Ascending aorta (tissue), 2 donors: ENCODE data around the gene SLC25A34. TPM values are rescaled to one million over a fixed set of nuclear protein-coding genes. Genes with fewer than 3 reads are reported as not detected.
A peak's percentile ranks its signal among the peaks of the same experiment; 100 is the strongest.

Experiments
- DNase-seq, 2 donors: peaks; one replicate each; pipeline ENCODE4 v3.0.0-alpha.2; 2019; ENCODE audit warnings: low spot score in 2 of 2
- H3K27ac ChIP-seq, 2 donors: fragments of 200-600 bp; sonication (generic); one replicate each; pipeline ENCODE4 v1.5.1; 2016 to 2017; ENCODE audit warnings: mild to moderate bottlenecking in 1 of 2
- H3K27me3 ChIP-seq: fragments of 200-600 bp; sonication (generic); one replicate; pipeline ENCODE4 v1.5.1; 2017
- H3K36me3 ChIP-seq, 2 donors: fragments of 200-600 bp; sonication (generic); one replicate each; pipeline ENCODE4 v1.5.1; 2016
- H3K4me1 ChIP-seq, 2 donors: fragments of 200-600 bp; sonication (generic); one replicate each; pipeline ENCODE4 v1.5.1; 2016 to 2017; ENCODE audit warnings: mild to moderate bottlenecking in 1 of 2
- H3K4me3 ChIP-seq, 2 donors: fragments of 200-600 bp; sonication (generic); one replicate each; pipeline ENCODE4 v1.5.1; 2016 to 2017; ENCODE audit warnings: mild to moderate bottlenecking in 1 of 2
- H3K9me3 ChIP-seq, 2 donors: fragments of 200-600 bp; sonication (generic); one replicate each; pipeline ENCODE4 v1.5.1; 2016
- intact Hi-C: fragments of 100-400 bp; cut with DNase I; formaldehyde crosslinking; loops from one replicate; pipeline ENCODE4 v1.15.1; 2023
- total RNA-seq: library from RNA; depleted of rRNA; stranded (reverse); fragments of >200 nt; gene quantifications from one replicate; pipeline ENCODE4 v1.1.0, GENCODE V29; 2016
- TF ChIP-seq, protein P1 (sequence below), 3 experiments: fragments of 200-600 bp in 2 of 3; fragments of 450-650 bp in 1 of 3; sonication (generic) in 2 of 3; IDR thresholded peaks; one replicate each; pipeline ENCODE4 v1.5.1; 2016 to 2019; ENCODE audit warnings: antibody characterized with exemption in 3 of 3, mild to moderate bottlenecking in 1 of 3, moderate library complexity in 1 of 3

Gene SLC25A34
- total RNA-seq, 1 donor from 2014 or later, result 5.7 TPM

DNA sequence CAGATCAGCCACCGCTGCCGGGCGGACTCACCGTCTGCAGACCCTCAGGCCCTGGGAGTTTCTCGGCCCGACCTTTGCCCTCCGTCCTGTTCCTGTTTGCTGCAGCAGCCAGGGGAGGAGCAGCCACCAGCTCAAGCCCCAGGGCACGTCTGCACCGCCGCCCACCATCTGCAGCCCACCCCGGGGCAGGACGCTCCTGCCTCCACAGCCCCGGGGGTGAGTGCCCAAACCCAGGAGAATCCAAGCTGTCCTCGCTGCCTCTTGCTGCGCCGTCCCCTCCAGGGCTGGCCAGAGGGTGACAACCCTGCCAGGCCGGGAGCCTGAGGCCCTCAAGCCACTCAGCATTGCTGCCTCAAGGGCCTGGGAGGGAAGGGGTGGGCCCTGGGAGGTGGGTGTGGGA is 1.2 kb upstream of the SLC25A34 start:
- intact Hi-C loops, result loop anchor here (5.0 kb wide), 1 partner anchor 53 kb away; the partner anchor contains the start of gene PLEKHM2
- H3K4me1 ChIP-seq, result peaks cover 16 to 25% of the 10 kb centered on the region in 2 donors
- peaks cover 44 to 62% of the 10 kb centered on the region in 2 donors for H3K36me3 ChIP-seq
- no peaks in the 10 kb centered on the region for H3K9me3 ChIP-seq
- no peak for DNase-seq
- H3K27me3 ChIP-seq, result no peaks in the 10 kb centered on the region
- peak overlapping the region; percentile 62 to 81 for H3K27ac ChIP-seq
- no peak overlapping the region for H3K4me3 ChIP-seq
- TF ChIP-seq, protein P1, sequence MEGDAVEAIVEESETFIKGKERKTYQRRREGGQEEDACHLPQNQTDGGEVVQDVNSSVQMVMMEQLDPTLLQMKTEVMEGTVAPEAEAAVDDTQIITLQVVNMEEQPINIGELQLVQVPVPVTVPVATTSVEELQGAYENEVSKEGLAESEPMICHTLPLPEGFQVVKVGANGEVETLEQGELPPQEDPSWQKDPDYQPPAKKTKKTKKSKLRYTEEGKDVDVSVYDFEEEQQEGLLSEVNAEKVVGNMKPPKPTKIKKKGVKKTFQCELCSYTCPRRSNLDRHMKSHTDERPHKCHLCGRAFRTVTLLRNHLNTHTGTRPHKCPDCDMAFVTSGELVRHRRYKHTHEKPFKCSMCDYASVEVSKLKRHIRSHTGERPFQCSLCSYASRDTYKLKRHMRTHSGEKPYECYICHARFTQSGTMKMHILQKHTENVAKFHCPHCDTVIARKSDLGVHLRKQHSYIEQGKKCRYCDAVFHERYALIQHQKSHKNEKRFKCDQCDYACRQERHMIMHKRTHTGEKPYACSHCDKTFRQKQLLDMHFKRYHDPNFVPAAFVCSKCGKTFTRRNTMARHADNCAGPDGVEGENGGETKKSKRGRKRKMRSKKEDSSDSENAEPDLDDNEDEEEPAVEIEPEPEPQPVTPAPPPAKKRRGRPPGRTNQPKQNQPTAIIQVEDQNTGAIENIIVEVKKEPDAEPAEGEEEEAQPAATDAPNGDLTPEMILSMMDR (IDR thresholded peaks at IDR 0.05), result no peak

DNA sequence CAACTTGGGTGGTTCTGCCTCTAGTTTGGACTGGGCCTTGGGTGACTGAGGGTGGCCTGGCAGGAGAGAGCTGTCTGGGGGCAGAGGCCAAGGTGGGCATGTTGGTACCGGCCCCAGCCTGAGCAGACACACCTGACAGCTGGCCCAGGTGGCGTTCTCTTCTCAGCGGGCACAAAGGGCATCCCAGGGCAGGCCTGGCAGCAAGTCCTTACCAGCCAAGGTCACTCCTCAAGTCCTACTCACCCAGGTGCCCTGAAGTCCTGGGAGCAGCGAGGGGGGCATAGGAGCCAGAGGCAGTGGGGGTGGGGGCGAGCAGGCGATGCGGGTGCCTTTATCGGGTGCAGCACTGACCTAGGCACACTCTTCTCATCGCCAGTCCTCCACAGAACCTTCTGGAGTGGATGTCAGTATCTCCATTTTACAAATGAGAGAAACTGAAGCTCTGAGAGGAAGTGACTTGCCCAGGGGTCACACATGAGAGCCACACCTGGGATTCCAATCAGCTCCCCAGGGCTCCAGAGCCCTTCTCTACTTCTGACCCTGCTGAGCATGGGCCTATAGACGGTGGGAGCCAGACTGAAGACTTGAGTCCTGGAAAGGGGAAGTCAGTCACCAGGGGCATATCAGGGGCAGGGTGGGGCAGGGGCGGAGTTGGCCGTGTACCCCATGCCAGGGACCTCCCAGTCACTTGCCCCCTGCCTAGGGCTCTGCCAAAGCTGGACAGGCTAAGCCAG is 587 bp upstream of the SLC25A34 start:
- intact Hi-C loops, result loop anchor here (5.0 kb wide), 1 partner anchor 53 kb away; the partner anchor contains the start of gene PLEKHM2
- peak overlapping the region; percentile 62 to 81 for H3K27ac ChIP-seq
- H3K4me1 ChIP-seq, result peaks cover 16 to 25% of the 10 kb centered on the region in 2 donors
- no peaks in the 10 kb centered on the region for H3K9me3 ChIP-seq
- TF ChIP-seq, protein P1 (IDR thresholded peaks at IDR 0.05), result no peak
- no peaks in the 10 kb centered on the region for H3K27me3 ChIP-seq
- DNase-seq, result no peak
- peaks cover 39 to 56% of the 10 kb centered on the region in 2 donors for H3K36me3 ChIP-seq
- peak overlapping the region in 1 of 2 donors; percentile 20 for H3K4me3 ChIP-seq

DNA sequence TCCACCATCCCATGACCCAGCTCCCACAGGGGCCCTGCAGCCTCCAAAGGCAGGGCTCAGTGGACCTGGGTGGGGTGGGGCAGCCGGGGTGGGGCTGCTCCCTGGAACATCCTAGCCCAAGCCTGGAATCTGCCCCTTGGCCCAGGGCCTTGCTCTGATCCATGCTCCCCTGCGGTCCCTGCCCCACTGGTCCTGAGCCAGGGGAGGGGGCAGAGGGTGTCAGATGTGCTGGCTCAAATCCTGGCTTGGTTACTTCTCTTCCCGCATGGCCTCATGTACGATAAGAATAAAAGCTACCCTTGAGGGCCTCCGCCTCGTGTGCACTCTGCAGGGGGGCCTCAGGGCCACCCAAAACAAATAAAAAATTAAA is 819 bp downstream of the SLC25A34 start:
- TF ChIP-seq, protein P1 (IDR thresholded peaks at IDR 0.05), result no peak
- H3K27me3 ChIP-seq, result no peaks in the 10 kb centered on the region

DNA sequence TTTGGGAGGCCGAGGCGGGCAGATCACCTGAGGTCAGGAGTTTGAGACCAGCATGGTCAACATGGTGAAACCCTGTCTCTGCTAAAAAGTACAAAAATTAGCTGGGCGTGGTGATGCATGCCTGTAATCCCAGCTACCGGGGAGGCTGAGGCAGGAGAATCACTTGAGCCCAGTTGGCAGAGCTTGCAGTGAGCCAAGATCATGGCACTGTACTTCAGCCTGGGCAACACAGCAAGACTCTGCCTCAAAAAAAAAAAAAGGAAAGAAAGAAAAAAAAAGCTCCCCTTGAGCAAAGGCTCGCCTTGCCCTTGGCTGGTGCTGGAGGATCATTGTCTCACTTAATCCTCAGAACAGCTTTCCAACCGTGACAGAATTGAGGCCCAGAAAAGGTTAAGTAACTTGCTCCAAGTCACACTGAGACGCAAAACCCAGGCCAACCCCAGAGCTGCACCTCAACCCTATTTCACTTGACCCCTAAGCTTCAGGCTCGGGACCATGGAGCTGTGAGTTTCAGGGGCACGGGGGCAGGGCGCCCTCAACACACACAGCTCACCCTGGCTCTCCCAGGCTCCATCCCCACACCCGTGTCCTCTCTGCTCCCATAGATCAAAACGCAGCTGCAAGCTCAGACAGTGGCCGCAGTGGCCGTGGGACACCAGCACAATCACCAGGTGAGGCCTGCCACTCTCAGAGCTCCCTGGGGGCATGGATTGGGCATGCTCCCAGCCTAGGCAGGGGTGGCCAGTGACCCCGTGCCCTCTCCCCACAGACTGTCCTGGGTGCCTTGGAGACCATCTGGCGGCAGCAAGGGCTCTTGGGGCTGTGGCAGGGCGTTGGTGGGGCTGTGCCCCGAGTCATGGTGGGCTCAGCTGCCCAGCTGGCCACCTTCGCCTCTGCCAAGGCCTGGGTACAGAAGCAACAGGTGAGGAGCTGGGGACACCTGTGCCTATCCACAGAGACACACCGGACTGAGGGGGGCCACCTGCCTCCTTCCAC is 1.6 kb downstream of the SLC25A34 start:
- Histone ChIP-seq H3K36me3 (peaks cover 17 to 35% of the 10 kb centered on the region in 2 donors), H3K4me3 (no peak overlapping the region), H3K4me1 (peaks cover 18 to 40% of the 10 kb centered on the region in 2 donors), H3K27ac (peak overlapping the region; percentile 62 to 81), H3K27me3 (no peaks in the 10 kb centered on the region), H3K9me3 (no peaks in the 10 kb centered on the region)
- TF ChIP-seq, protein P1 (IDR thresholded peaks at IDR 0.05), result no peak
- no peak for DNase-seq
- intact Hi-C loops, result loop anchor here (5.0 kb wide), 1 partner anchor 55 kb away; the partner anchor contains the start of gene PLEKHM2

More for the DNA sequence above, 819 bp downstream of the SLC25A34 start:
- peaks cover 18 to 34% of the 10 kb centered on the region in 2 donors for H3K4me1 ChIP-seq
- H3K4me3 ChIP-seq, result no peak overlapping the region
- DNase-seq, result no peak
- intact Hi-C loops, result loop anchor here (5.0 kb wide), 1 partner anchor 55 kb away; the partner anchor contains the start of gene PLEKHM2
- H3K9me3 ChIP-seq, result no peaks in the 10 kb centered on the region
- H3K36me3 ChIP-seq, result peaks cover 24 to 42% of the 10 kb centered on the region in 2 donors
- peak overlapping the region; percentile 62 to 81 for H3K27ac ChIP-seq

DNA sequence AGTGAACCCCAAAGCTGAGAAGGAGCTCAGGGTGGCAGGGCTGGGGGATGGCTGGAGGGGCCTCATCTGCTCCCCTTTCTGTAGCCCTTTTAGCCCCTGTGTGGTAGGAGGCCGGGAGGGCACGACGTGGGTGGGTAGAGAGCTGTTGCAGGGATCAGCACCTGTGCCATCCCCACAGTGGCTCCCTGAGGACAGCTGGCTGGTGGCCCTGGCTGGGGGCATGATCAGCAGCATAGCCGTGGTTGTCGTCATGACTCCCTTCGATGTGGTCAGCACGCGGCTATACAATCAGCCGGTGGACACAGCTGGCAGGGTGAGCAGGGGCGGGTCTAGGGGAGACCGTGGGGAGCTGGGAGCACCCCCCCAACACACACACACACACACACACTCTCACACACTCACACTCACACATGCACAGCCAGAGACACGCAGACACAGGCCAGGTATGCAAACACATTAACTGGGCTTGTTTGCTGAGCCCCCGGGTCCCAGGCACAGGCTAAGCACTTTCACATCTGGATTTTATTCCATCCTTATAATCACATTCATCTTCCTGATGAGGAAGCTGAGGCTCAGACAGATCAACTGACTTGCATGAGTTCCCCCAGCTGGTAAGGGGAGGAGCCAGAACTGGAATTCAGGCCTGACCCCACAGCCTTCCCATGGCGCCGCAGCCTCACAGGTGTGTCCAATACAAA is 2.5 kb downstream of the SLC25A34 start:
- Histone ChIP-seq H3K4me3 (no peak overlapping the region), H3K27me3 (no peaks in the 10 kb centered on the region), H3K27ac (peak overlapping the region; percentile 26 to 42), H3K9me3 (no peaks in the 10 kb centered on the region), H3K36me3 (peaks cover 10 to 25% of the 10 kb centered on the region in 2 donors), H3K4me1 (peaks cover 18 to 40% of the 10 kb centered on the region in 2 donors)
- intact Hi-C loops, result loop anchor here (5.0 kb wide), 1 partner anchor 56 kb away; the partner anchor contains the start of gene PLEKHM2
- TF ChIP-seq, protein P1 (IDR thresholded peaks at IDR 0.05), result no peak
- no peak for DNase-seq
